AG20443 (cell line): ENCODE measurements around the gene ALK.
"Not testable (repeated sequence)": the region's sequence is repeated elsewhere in the genome, so short reads cannot be mapped to it uniquely, and the experiment has no call there.

Experiments
- DNase-seq: peaks from one replicate; pipeline ENCODE4 v3.0.0; 2012; ENCODE audit warnings: low spot score, mixed read lengths

The ALK gene

DNA sequence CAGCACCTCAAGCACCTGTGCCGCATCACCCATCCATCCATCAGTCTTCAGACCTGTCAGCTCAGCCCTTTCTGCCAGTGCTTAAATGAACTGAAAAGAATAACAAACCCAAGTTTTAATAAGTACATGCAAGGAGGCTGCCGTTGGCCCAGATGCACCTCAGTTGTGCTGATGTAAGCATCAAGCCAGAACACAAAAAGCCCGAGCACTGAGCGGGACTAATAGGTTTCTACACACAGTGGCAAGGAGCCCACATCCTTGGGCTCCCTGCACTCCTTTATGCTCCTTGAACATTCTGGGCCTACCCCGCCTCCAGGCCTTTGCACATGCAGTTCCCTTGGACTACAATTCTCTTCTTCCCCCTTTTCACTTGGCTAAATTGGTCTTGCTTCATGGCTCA lies 165.6 kb downstream of the ALK start:
- no peak for DNase-seq

DNA sequence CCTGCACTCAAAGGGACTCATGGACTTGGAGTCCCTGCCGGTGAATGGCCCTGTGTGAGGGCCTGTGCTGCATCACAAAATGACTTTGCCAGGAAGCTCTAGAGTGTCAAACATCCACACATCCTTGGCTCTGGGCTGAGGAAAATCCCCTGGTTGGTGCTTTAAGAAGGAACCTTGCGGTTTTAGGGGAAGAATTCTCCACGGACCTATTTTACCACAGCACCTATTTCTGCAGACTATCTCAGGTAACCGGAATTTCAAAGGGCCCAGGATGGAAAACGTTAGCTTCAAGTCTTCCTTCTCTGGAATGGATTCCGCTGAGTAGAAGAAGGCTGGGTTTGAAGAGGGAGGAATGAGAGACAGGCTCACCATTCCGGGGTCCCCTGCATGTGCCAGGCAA lies 166.2 kb downstream of the ALK start:
- DNase-seq, result no peak

DNA sequence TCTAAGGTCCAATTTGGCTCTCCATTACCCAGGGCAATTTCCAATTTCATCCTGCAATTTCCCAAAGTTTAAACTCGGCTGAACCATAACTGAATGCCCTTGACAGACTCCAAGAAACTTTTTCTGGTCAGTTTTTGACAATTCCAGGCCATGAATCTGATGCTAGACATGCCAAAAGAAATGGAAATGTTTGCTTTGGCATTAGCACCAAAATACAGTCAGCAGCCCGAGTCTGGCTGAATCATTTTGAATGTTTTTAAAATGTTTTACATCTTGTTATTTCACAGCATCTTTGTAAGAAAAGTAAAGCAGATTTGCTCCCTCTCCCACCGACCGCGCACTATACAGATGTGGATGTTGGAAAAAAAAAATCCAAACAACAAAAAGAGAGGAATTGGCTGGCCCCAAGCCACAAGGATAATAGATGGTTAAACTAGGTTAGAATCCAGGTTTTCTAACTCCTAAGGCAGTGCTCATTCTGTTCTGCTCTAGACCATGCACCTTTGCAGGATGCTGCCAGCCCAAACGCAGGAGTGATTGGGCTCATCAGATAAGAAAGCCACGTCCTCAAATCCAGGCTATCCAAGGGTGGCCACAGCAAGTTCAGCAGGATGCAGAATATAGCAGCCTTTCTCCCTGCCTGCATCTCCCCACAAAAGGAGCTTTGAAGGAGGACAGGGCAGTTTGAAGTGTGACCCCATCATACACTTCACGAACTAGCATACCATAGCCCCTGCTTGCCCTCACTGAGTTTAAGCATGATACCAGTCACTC lies 167.5 kb downstream of the ALK start:
- peak; percentile 58 for DNase-seq

DNA sequence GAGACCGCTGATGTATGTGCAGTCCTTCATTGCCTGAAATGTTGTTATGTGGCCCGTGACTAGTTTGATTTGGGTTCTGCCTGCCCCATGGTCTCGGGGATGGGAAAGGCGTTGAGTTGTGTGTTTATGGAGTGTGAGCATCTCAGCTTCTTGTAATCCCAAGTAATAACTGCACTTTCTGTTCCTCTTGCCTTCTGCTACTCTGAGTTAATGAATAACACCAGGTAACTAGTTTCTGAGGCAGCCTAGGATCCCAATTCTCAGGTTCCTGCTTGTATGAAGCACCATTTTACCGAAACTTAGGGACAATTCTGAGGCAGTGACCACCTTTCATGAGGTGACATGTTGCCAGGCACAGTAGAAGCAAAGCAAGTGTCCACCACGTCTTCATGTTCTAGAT lies 170.0 kb downstream of the ALK start:
- no peak for DNase-seq

DNA sequence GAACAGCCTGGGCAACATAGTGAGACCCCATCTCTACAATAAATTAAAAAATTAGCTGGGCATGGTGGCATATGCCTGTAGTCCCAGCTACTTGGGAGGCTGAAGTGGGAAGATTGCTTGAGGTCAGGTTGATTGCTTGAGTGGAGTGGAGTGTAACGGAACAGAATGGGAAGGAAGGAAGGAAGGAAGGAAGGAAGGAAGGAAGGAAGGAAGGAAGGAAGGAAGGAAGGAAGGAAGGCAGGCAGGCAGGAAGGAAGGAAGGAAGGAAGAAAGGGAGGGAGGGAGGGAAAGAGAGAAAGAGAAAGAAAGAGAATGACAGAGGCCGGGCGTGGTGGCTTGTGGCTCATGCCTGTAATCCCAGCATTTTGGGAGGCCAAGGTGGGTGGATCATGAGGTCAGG lies 170.9 kb downstream of the ALK start:
- not testable (repeated sequence) for DNase-seq

DNA sequence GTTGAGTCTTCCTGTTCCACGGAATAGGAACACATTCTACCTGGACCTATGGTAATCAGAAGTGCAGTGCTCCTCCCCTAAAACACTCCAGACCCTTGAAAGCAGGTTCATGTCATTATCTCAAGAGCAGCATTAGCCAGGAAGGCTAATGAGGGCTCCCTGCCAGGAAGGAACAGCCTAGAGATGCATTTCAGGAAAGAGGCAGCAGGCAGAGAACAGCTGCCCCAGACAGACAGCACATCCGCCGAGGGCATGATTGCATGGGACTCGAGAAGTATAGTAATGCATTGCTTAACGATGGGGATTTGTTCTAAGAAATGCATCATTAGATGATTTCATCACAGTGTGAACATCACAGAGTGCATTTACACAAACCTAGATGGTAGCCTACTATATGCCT lies 171.5 kb downstream of the ALK start:
- no peak for DNase-seq

DNA sequence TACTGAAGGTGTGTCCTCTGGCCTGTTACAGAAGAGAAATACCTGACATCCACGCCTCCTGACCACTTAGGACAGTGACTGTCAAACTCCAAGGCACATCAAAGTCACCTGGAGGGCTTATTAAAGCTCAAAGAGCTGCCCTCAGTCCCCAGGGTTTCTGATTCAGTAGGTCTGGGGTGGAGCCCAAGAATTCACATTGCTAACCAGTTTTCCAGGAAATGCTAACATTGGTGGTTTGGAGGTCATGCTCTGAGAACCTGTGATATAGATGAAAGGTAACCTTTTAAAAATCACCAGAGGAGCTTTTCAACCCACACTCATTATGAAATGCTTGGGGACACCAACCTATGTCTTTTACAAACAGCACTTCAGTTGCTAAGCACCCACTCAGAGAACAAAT lies 172.3 kb downstream of the ALK start:
- no peak for DNase-seq

DNA sequence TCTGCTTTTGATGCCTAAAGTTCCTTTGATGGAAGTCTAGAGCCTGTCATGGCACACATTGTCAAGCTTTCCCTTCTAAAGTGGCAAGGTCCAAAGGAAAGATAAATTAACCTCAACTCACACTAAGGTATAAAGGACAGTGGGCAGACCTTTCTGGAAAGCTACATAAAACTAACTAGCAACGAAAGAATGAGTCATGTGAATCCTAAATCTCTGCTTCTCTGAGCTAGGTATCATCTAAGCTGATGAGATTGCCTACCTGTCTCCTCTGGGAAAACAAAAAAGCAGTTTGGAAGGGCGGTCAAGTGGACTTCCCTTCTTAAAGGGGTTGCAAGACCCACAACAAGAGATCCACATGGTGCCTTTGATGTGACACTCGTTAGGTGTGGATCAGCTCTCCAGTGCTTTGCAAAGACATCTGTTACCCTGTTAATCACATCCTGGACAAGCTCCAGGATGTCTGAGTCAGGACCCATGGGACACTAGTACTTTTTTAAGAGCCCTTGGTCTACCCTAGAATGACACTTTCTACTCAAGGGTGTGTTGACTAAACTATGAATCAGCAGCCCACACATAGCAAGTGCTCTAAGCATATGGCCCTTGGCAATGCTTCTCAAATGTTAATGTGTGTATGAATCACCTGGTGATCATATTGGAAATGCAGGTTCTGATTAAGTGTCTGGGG lies 173.5 kb downstream of the ALK start:
- DNase-seq, result peak; percentile 65

DNA sequence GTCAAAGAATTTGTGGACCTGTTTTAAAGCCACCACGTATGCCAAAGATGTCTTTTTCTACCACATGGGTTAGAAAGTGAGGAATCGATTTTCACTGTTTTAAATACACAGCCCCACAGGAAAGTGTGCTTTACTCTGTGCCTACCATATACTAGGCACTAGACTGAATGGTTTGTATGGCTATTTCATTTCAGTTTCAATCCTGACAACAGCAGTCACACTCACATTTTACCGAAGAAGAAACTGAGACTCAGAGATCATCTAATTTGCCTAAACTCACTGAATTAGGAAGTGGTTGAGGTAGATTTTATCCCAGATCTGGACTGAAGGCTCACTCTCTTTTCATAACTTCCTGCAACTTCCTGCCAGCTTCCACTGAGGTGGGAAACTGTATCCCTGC lies 176.4 kb downstream of the ALK start:
- DNase-seq, result no peak

DNA sequence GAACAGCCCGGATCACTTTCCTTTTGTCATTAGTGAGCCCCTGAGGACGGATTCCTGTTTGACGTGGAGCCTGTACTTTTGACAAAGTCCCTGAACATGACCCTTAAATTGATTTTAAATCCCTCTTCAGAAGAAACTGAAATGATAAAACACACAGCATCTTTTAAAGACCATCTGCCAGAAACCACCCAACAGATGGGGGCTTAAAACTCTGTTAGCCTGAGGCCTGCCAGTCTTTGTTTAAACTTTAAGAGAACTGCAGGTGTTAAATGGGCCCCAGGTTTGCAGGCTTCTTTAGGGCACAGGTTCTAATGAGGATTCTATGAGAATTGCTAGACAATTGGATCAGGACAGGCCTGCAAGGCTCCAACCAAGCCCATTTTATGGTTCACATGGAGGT lies 177.9 kb downstream of the ALK start:
- DNase-seq, result no peak

DNA sequence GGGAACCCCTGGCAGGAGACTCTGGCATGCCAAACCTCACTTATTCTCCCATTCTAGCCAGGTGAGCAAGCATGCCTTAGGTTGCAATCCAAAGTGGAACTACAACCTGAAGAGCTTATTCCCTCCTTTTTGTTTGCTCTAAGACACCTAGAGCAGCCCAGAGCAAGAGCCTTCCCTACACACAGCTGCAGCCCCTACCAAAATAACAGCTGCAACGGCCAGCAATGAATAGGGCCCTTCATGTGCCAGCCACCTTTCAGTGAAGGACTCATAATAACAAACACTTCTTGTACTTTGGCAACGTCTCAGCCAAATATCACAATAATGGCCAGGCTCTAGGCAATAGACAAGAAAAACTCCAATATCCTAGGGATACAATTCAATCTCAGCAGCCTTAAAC lies 178.7 kb downstream of the ALK start:
- DNase-seq, result no peak

DNA sequence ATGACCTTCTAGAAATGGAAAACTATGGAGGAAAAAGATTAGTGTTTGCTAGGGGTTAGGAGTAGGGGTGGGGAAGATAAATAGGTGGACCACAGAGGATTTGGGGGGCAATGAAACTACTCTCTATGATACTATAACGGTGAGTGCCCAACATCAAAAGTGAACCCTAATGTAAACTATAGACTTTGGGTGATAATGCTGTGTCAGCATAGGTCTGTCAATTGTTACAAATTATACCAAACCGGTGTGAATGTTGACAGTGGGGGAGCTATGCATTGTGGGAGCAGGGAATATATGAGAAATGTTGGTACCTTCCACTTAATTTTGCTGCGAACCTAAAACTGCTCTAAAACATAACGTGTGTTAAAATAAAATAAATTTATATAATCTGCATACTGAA lies 180.3 kb downstream of the ALK start:
- DNase-seq, result no peak

DNA sequence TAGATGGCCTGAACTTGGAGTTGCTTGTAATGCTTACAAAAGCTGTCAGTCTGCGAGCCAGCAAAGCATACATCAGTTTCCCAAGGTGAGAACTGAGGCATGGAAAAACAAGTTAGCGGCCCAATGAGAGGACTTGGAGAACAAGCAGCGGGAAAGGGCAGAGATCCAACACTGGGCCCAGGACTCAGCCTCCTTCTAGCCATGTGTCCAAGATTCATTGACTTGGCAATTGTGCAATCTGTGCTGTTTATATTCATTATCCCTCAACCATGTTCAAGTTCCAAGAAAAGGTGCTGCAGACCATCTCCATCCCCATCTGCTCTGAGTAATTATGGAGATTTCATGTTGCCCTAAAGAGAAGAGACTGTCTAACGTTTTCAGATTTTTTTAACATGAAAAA lies 187.4 kb downstream of the ALK start:
- no peak for DNase-seq

DNA sequence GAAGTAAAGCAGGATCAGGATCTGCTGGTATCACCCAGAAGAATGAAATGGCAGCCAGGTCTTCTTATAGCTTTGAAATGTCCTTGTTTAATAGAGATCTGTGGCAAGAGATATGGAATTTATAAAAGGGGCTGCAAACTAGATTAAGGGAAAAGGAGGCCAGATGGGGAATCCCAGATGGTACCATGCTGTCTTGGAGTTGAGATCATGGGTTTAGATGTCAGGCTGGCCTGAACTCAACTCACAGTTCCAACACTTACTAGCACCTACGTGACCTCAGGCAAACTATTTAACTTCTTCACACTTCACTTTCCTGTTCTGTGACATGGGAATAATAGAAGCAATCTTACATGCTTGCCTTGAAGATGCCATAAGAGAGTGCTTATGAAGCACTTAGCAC lies 188.2 kb downstream of the ALK start:
- DNase-seq, result no peak

DNA sequence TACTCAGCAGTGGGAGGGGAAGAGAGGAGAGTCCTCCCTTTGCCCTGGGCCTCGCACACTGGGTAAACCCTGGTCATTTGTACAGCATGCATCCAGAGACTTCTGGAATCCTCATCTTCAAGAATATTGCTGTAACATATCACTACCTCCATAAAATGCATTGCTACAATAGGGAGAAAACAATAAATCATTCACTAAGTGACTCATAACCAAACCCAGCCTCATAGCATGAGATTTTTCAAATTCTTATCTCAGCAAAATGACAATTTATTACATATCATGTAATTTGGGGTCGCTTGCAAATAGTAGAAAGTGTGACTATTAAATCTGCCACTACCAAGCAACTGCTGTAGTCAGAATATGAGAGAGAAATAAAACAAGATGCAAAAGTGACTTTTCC lies 189.4 kb downstream of the ALK start:
- DNase-seq, result no peak

DNA sequence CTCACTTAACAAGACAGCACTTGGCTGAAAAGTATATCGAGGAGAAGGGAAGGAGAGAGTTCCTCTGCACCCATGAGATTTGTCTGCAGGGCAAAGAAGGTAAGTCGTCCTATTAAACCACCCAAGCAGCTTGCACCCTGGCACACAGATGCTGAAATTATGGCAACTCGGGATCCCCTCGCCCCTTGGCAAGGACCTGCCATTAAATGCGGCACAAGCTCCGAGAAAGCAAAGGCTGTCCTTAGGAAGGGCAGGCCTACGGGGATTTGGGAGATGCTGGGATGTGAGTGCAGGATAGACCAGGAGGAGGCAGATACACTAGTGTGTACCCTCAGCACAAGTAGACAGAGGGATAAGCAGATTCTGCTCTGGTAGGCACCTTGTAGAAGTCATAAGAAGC lies 191.5 kb downstream of the ALK start:
- DNase-seq, result no peak

DNA sequence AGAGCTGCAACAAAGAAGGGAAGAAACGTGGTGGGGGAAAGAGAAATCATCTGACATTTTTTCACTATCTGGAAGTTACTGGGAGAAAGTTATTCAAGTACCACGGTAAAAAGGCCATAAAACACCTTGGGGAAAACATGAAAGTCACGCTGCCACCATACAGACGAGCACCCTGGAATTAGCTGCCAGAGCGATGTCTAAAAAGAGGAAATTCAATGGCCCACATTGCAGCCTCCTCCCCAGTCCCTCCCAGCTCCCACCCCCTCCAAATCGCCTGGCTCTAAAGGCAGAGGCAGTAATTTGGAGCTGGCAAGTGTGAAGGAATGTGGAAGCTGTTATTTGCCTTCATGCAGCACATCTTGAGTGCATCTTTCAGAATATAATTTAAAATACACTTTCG lies 192.0 kb downstream of the ALK start:
- peak; percentile 14 for DNase-seq

DNA sequence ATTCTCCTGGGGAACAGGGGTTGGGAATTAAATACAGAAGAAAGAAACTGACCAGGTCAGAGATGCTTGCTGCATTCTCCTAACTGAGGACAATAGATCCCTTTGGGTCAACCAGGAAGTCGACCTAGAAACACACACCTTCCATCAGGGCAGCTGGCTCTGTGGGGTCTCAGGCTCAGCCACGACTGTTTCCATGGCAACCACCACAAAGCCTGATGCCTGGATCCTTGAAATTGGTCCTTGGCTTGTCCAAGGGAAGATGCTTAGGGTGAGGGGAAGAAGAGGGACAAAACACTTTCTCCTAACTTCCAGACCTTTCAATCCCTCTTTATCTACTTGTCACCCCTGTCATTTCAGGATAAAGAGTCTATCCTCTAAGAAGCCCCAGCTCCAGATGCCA lies 194.4 kb downstream of the ALK start:
- DNase-seq, result no peak

DNA sequence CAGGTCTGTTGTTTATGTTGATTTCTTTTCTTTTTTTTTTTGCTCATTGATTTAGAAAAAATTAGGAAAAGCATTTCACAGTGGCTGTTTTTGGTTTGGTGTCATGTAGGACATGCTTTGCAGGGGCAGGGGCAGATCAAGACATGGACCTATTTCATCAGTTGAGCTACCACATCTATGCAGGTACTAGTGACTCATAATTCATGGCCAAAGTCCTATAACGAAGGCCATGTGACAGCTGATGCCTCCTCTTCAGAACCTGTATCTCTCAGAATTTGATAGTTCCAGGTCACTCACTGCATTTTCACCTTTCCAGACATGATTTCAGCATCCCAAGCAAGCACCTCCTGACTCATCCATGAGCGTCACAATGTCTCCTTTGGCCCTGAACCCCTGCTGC lies 195.8 kb downstream of the ALK start:
- no peak for DNase-seq

DNA sequence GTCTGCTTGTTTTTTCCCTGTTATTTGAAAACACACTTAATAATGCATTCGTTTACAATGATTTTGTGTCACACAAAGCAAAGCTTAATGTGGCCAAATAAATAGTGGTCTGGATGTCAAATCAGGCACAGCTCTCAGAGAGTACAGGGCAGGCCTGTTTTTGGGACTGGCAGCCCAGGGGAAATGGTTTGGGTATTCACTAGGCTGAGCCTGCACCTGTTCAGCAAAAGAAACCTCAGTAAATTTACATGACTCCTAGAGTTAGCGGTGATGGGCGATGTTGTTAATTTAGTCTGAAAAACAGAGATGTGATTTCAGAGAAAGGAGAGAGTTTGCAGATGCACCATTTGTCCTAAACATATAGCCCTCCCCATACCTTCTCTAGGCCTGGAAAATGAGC lies 197.1 kb downstream of the ALK start:
- no peak for DNase-seq

DNA sequence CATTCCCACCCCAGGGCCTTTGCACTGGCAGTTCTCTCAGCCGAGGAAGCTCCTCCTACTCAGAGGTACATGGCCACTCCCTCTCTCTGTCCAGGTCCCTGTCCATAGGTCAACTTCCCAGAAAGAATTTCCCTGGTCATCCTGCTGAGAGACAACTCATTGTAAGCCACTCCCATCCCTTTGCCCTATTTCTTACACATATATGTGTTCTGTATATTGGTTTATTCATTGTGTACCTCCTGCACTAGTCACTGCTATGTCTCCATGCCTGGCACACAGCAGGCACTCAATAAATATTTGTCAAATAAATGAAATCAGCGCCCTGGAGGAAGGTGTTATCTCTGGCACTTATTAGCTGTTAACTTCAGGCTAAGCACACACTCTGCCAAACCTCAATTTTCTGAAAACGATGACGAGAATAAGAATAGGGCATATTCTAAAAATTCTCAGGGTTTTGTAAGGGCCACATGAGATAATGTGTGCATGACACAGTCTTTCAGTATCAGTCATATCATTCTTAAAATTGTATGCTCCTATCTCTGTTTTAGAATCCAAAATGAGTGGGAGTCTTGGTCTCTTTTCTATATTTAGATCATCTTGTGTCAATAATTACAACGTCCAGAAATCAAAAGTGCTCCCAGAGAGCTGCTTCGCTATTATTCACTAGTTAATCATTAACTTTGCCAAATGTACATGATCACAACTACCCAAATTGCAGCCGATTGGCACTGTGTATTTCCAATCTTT lies 198.0 kb downstream of the ALK start:
- DNase-seq, result no peak

DNA sequence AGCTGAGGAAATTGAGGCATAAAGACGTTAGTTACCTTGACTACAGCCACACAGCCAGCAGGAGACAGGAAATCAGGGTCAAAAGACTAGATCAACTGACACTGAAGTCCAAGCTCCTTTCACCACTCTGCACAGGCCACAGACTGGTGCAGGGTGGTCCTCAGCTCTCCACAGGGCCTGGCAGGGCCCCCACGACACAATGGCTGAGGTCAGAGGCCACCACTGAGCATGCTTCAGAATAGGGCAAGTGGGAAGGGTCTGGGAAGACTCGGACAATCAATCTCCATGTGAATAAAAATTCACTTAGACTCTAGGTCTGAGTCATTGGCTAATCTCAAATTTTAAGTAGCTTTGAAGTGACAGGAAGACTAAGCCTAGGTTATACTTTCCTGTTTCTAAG lies 201.7 kb downstream of the ALK start:
- no peak for DNase-seq

DNA sequence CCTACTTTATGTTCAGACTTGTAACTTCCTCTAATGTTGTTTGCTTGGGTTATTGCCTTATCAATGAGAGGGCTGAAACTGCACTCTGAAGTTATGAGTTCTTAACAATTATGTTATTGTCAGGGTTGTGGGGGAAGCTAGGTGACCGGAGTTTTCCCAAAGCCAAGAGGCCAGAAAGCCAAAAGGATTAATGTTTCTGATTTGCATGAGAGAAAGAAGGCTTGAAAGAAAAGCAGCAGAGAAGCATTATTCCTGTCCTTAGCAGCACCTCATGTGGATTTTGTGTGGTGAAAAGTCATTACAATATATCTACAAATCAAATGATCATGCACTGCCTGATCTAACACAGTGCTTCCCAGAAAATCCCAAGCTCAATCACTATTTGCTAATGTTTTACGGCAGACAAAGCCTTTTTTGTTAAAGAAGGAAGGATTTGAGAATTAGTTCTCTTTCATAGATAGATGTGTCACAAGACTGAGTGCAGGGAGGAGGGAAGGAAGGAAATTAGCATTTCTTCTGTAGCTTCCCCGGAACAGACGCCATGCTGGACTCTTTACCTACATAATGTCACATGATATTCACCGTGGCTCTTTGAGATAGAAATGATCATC lies 203.2 kb downstream of the ALK start:
- DNase-seq, result no peak
